Endothelial cell of umbilical vein (primary cell): ENCODE measurements around the gene MYH10.

Source experiments
- CTCF ChIP-seq, 2 donors: IDR thresholded peaks; 1 replicate in 1 of 2; 2 replicates in 1 of 2; pipeline ENCODE4 v1.5.1; 2011; ENCODE audit warnings: low read length in 2 of 2, mild to moderate bottlenecking in 2 of 2, moderate library complexity in 2 of 2, control low read depth in 1 of 2, inconsistent platforms in 1 of 2, low read depth in 1 of 2; ENCODE audit not compliant: insufficient read depth in 1 of 2; ENCODE audit errors: extremely low read depth in 1 of 2
- EZH2 ChIP-seq: IDR thresholded peaks from 2 replicates; pipeline ENCODE4 v1.6.1; 2012; ENCODE audit warnings: borderline replicate concordance, low read depth, mild to moderate bottlenecking, moderate library complexity, low read length, inconsistent platforms; ENCODE audit not compliant: severe bottlenecking
- GATA2 ChIP-seq: IDR thresholded peaks from 2 replicates; pipeline ENCODE4 v1.7.0; 2011; ENCODE audit warnings: low read depth, mild to moderate bottlenecking, moderate library complexity, mixed read lengths, low read length; ENCODE audit not compliant: insufficient read length, insufficient read depth
- MAX ChIP-seq: IDR thresholded peaks from 2 replicates; pipeline ENCODE4 v1.6.1; 2011; ENCODE audit not compliant: insufficient read depth, insufficient read length
- MYC ChIP-seq: IDR thresholded peaks from one replicate; pipeline ENCODE4 v1.6.1; 2011; ENCODE audit warnings: mild to moderate bottlenecking, low read depth, low read length
- POLR2A ChIP-seq: IDR thresholded peaks from 2 replicates; pipeline ENCODE4 v1.6.1; 2012; ENCODE audit warnings: low read depth, mild to moderate bottlenecking, control low read depth, low read length
- POLR2AphosphoS5 ChIP-seq: IDR thresholded peaks from 2 replicates; pipeline ENCODE4 v1.6.1; 2012; ENCODE audit warnings: low read depth, mild to moderate bottlenecking, control low read depth, low read length, moderate library complexity; ENCODE audit not compliant: insufficient read depth

GRCh38 chr17:8502126-8502525 is 128.4 kb downstream of the MYH10 start:
- TF ChIP-seq CTCF (IDR thresholded peaks at IDR 0.05; ENCODE audit: extremely low read depth in 1 of 2, insufficient read depth in 1 of 2, low read depth in 1 of 2, low read length in 2 of 2) (no peak), POLR2A (no peak), MAX (no peak), EZH2 (no peak), GATA2 (no peak), MYC (no peak), POLR2AphosphoS5 (no peak)
